Measurements from ENCODE around the gene PPIL1.

DNA sequence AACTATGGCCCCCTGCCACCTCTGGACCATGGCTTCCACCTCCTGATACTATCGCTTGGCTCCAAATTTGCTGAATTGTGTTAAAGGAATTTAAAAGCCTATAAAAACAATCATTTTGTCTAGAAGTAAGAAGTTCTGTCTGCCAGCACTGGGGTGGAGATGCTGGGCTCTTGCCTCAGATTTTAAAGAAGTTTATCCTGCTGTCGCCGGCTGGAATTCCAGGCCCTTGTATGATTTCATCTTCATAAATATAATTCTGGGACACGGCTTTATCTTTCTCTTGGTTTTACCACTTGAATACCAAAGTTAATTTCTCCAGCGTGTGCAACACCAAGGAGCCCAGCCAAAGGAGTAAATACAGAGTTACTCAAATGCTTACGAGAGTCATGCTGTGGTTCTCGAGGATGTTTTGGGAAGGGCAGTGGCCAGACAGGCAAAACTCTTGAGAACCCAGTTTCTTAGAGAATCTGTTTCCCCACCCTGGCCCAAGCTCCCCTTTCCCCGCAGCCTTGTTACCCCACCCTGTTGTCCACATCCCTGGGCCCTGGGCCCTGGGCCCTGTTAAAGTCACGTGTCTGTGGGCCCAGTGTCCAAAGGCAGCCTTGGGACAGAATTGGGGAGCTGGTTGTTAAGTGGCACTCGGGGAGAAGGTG is 43.1 kb upstream of the PPIL1 start:
- TF ChIP-seq EZH2 (IDR thresholded peaks at IDR 0.05; ENCODE audit: insufficient read depth, poor library complexity, severe bottlenecking) = no peak
- TF ChIP-seq EZH2phosphoT487 (IDR thresholded peaks at IDR 0.05; ENCODE audit: insufficient read depth, low read depth) = 0 out of 2 replicates have a peak, but pooled peaks have one; percentile 43
